Superior temporal gyrus (tissue), 1 donor: ENCODE results near the gene PRTN3.
"Not testable (repeated sequence)": the region's sequence is repeated elsewhere in the genome, so short reads cannot be mapped to it uniquely, and the experiment has no call there.

ENCODE experiments used
- DNase-seq: peaks from one replicate; pipeline ENCODE4 v3.0.0-alpha.2; 2016; ENCODE audit errors: extremely low spot score

PRTN3 gene

GRCh38 chr19:815775-816499, 24.9 kb upstream of the PRTN3 start:
- no peak for DNase-seq

GRCh38 chr19:816500-816857, 24.3 kb upstream of the PRTN3 start:
- DNase-seq: no peak

GRCh38 chr19:820212-820611, 20.6 kb upstream of the PRTN3 start:
- DNase-seq: not testable (repeated sequence)

GRCh38 chr19:821231-821824, 19.5 kb upstream of the PRTN3 start:
- no peak for DNase-seq

GRCh38 chr19:821825-822503, 18.8 kb upstream of the PRTN3 start, which contains the start of gene PLPPR3:
TSS of gene PLPPR3 (minus strand) at chr19:821955. CDS start at chr19:821559, 396 bp downstream.
- DNase-seq: no peak

- no peak for DNase-seq
These were observed 17.2 kb upstream of the PRTN3 start for GRCh38 chr19:823565-824121.

GRCh38 chr19:824885-825284, 15.9 kb upstream of the PRTN3 start:
- no peak for DNase-seq

- no peak for DNase-seq
These were observed 14.7 kb upstream of the PRTN3 start for GRCh38 chr19:825897-826644.

GRCh38 chr19:827314-827709, 13.5 kb upstream of the PRTN3 start:
- DNase-seq: no peak

- no peak for DNase-seq
These were observed 13.0 kb upstream of the PRTN3 start, which contains the start of gene AZU1 for GRCh38 chr19:827710-828321. TSS of gene AZU1 (plus strand) at chr19:827837. CDS start at chr19:827847, 10 bp downstream.

- no peak for DNase-seq
These were observed 11.6 kb upstream of the PRTN3 start for GRCh38 chr19:829129-829758.

- DNase-seq: no peak
These were observed 9.1 kb upstream of the PRTN3 start for GRCh38 chr19:831407-832369.

- DNase-seq: no peak
These were observed 6.6 kb upstream of the PRTN3 start for GRCh38 chr19:834216-834615.

GRCh38 chr19:835210-835810, 5.5 kb upstream of the PRTN3 start:
- no peak for DNase-seq

- DNase-seq: not testable (repeated sequence)
These were observed 2.0 kb downstream of the PRTN3 start for GRCh38 chr19:842802-843179.

- no peak for DNase-seq
These were observed 2.5 kb downstream of the PRTN3 start for GRCh38 chr19:843180-843835.

- DNase-seq: no peak
These were observed 3.2 kb downstream of the PRTN3 start for GRCh38 chr19:843836-844545.

GRCh38 chr19:844546-844971, 3.8 kb downstream of the PRTN3 start:
- no peak for DNase-seq
